ENCODE measurements around the gene TRNAU1AP.

GRCh38 chr1:28516518-28516956 is 36.3 kb upstream of the TRNAU1AP start:
- TF ChIP-seq CTCF (IDR thresholded peaks at IDR 0.05): no peak
- TF ChIP-seq POLR2AphosphoS5 (IDR thresholded peaks at IDR 0.05): no peak

Data from gastroesophageal sphincter (tissue), 3 donors.